ENCODE measurements around the gene NOS1AP. TPM values are rescaled to one million over a fixed set of nuclear protein-coding genes. Genes with fewer than 3 reads are reported as not detected.

NOS1AP gene
- total RNA-seq, 1 experiment from 2014 or later: 5.3 TPM

DNA sequence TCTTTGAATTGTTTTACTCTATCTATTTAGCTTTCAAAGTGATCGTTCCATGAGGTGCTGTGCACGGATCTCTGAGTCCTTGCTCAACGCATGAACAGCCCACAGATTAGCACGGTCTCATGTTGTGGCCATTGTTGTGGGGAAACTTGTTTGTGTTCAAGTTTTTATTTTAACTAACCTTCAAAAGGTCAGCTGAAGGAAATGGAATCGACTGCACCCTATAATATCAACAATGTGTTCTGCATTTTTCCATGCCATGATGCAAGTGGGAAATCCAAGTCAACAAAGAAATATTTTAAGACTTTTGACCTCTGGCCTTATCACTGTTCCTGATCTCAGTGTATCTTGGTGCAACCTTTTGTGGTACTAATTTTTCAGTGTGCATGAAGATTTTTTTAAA is 336.3 kb downstream of the NOS1AP start (continued):
- no peak for TF ChIP-seq REST (IDR thresholded peaks at IDR 0.05; ENCODE audit: low read depth)
- TF ChIP-seq POLR2AphosphoS5 (IDR thresholded peaks at IDR 0.05; ENCODE audit: low read depth, low read length): no peak
- TF ChIP-seq EZH2 (IDR thresholded peaks at IDR 0.05): no peak
- no peak for TF ChIP-seq ELF1 (IDR thresholded peaks at IDR 0.05; ENCODE audit: borderline replicate concordance, low read depth)
- TF ChIP-seq EGR1 (IDR thresholded peaks at IDR 0.05; ENCODE audit: low read depth): no peak

- BruUV-seq (replicated peaks): no TSS peak
- Histone ChIP-seq H2AFZ (ENCODE audit: low read depth, low read length, poor library complexity, severe bottlenecking) (no peak overlapping the region), H3K36me3 (ENCODE audit: control insufficient read depth in 1 of 2, insufficient read depth in 2 of 2, low read length in 2 of 2) (no peaks in the 10 kb centered on the region), H3K9me2 (ENCODE audit: insufficient read depth) (no peaks in the 10 kb centered on the region), H4K20me1 (ENCODE audit: insufficient read depth) (no peaks in the 10 kb centered on the region), H3K4me1 (ENCODE audit: control insufficient read depth in 1 of 2, insufficient read depth in 2 of 2, low read length in 2 of 2) (peaks cover 5 to 9% of the 10 kb centered on the region in 2 experiments), H3K9ac (ENCODE audit: low read length) (no peak overlapping the region), H3K4me2 (ENCODE audit: low read length) (no peak overlapping the region), H3K27me3 (ENCODE audit: insufficient read depth, low read length) (no peaks in the 10 kb centered on the region), H3K9me3 (ENCODE audit: control insufficient read depth in 1 of 2, insufficient read depth in 1 of 2, low read depth in 1 of 2, low read length in 2 of 2) (no peaks in the 10 kb centered on the region), H3K4me3 (replicated peaks in 1 of 2; ENCODE audit: low read depth in 1 of 2, low read length in 2 of 2) (no peak overlapping the region), H3K27ac (ENCODE audit: low read depth, low read length) (no peak overlapping the region), H3K79me2 (ENCODE audit: insufficient read depth, low read length) (no peaks in the 10 kb centered on the region)
- ChIA-PET CTCF (no interaction called here), RAD21 (ENCODE audit: low non-redundant PET in 1 of 2, low total read pairs in 2 of 2, uncharacterized antibody in 2 of 2, unreplicated experiment in 2 of 2) (no interaction called here), POLR2A (interaction anchor here (1.1 kb wide), 1 partner anchor 9 kb away, joined by 3 read pairs; no protein-coding TSS in a partner anchor)
- DNase-seq (ENCODE audit: low read depth, low spot score): no peak
- no peak for ATAC-seq
- TF ChIP-seq EZH2 (IDR thresholded peaks at IDR 0.05): no peak
- TF ChIP-seq REST (IDR thresholded peaks at IDR 0.05; ENCODE audit: low read depth): no peak
- no peak for TF ChIP-seq TCF7L2 (IDR thresholded peaks at IDR 0.05; ENCODE audit: borderline replicate concordance, extremely low read depth, insufficient read depth, insufficient read length)
- TF ChIP-seq, protein P1, sequence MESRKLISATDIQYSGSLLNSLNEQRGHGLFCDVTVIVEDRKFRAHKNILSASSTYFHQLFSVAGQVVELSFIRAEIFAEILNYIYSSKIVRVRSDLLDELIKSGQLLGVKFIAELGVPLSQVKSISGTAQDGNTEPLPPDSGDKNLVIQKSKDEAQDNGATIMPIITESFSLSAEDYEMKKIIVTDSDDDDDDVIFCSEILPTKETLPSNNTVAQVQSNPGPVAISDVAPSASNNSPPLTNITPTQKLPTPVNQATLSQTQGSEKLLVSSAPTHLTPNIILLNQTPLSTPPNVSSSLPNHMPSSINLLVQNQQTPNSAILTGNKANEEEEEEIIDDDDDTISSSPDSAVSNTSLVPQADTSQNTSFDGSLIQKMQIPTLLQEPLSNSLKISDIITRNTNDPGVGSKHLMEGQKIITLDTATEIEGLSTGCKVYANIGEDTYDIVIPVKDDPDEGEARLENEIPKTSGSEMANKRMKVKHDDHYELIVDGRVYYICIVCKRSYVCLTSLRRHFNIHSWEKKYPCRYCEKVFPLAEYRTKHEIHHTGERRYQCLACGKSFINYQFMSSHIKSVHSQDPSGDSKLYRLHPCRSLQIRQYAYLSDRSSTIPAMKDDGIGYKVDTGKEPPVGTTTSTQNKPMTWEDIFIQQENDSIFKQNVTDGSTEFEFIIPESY (IDR thresholded peaks at IDR 0.05; ENCODE audit: extremely low read depth, insufficient replicate concordance, low read length): no peak
- TF ChIP-seq POLR2A (IDR thresholded peaks at IDR 0.05; ENCODE audit: borderline replicate concordance, extremely low read depth, insufficient read depth, insufficient read length): no peak
- TF ChIP-seq EZH2phosphoT487 (IDR thresholded peaks at IDR 0.05; ENCODE audit: borderline replicate concordance): no peak
- intact Hi-C loops (cut with micrococcal nuclease): no loop called here
These were observed 337.3 kb downstream of the NOS1AP start for GRCh38 chr1:162406811-162407210.
